Activated CD8-positive, alpha-beta memory T cell treated with anti-CD3 and anti-CD28 coated beads, Interleukin-2, amount 50 U/mL, for 24 hours (primary cell): Measurements from ENCODE around the gene KYAT1.

Experiments
- DNase-seq: peaks from one replicate; pipeline ENCODE4 v3.0.0-alpha.2; 2020; ENCODE audit errors: extremely low read depth

KYAT1 gene

GRCh38 chr9:128840524-128840923 is 41.2 kb downstream of the KYAT1 start:
- no peak for DNase-seq

- no peak for DNase-seq
These were observed 43.4 kb downstream of the KYAT1 start for GRCh38 chr9:128838338-128838737.

- DNase-seq = no peak
These were observed 45.1 kb downstream of the KYAT1 start for GRCh38 chr9:128836509-128837145.

- DNase-seq = no peak
These were observed 46.2 kb downstream of the KYAT1 start for GRCh38 chr9:128835246-128836210.

- no peak for DNase-seq
These were observed 48.1 kb downstream of the KYAT1 start for GRCh38 chr9:128833696-128834095.

GRCh38 chr9:128829477-128830251 is 52.1 kb downstream of the KYAT1 start, which contains the start of gene SPOUT1:
Gene SPOUT1 (minus strand): TSS chr9:128829794. CDS start chr9:128829780, 14 bp downstream.
- peak; percentile 80 for DNase-seq

GRCh38 chr9:128828719-128829452 is 52.9 kb downstream of the KYAT1 start:
- DNase-seq = no peak

- DNase-seq = no peak
These were observed 53.5 kb downstream of the KYAT1 start for GRCh38 chr9:128828267-128828666.

GRCh38 chr9:128825923-128826700 is 55.6 kb downstream of the KYAT1 start:
- DNase-seq = no peak

- no peak for DNase-seq
These were observed 56.8 kb downstream of the KYAT1 start for GRCh38 chr9:128824911-128825310.

- no peak for DNase-seq
These were observed 57.8 kb downstream of the KYAT1 start for GRCh38 chr9:128823903-128824406.

- DNase-seq = no peak
These were observed 58.3 kb downstream of the KYAT1 start for GRCh38 chr9:128823362-128823902.

GRCh38 chr9:128822407-128823042 is 59.2 kb downstream of the KYAT1 start:
- DNase-seq = no peak

- no peak for DNase-seq
These were observed 60.0 kb downstream of the KYAT1 start for GRCh38 chr9:128821584-128822406.

GRCh38 chr9:128820665-128821583 is 60.8 kb downstream of the KYAT1 start:
- no peak for DNase-seq

- no peak for DNase-seq
These were observed 61.8 kb downstream of the KYAT1 start for GRCh38 chr9:128819716-128820664.
